ENCODE measurements around the gene CCT5.
"Not testable (repeated sequence)": the region's sequence is repeated elsewhere in the genome, so short reads cannot be mapped to it uniquely, and the experiment has no call there.

- not testable (repeated sequence) for TF ChIP-seq CTCF (conservative IDR thresholded peaks at IDR 0.05; ENCODE audit: low read depth, low read length); EZH2 (IDR thresholded peaks at IDR 0.05; ENCODE audit: borderline replicate concordance, low read depth, low read length, poor library complexity, severe bottlenecking)
Measured at GRCh38 chr5:10247217-10247616, 2.9 kb upstream of the CCT5 start.
